HepG2 (cell line): ENCODE results near the gene COL27A1. TPM values are rescaled to one million over a fixed set of nuclear protein-coding genes. Genes with fewer than 3 reads are reported as not detected.

Source experiments
- ADNP ChIP-seq: sonication (generic); formaldehyde crosslinking; IDR thresholded peaks from 2 replicates; pipeline ENCODE4 v1.4.0; 2020; ENCODE audit warnings: missing genetic modification reagents
- BRCA1 ChIP-seq: sonication (generic); formaldehyde crosslinking; IDR thresholded peaks from 2 replicates; pipeline ENCODE4 v1.4.0; 2020; ENCODE audit warnings: missing genetic modification reagents
- CHCHD3 ChIP-seq: sonication (generic); formaldehyde crosslinking; IDR thresholded peaks from 2 replicates; pipeline ENCODE4 v1.8.0; 2022; ENCODE audit warnings: mild to moderate bottlenecking, missing genetic modification reagents, moderate library complexity
- ESRRA ChIP-seq: sonication (generic); formaldehyde crosslinking; IDR thresholded peaks from 2 replicates; pipeline ENCODE4 v1.5.1; 2020; ENCODE audit warnings: mild to moderate bottlenecking, low read depth, missing genetic modification reagents
- KDM4B ChIP-seq: sonication (generic); formaldehyde crosslinking; IDR thresholded peaks from 2 replicates; pipeline ENCODE4 v1.4.0; 2020; ENCODE audit warnings: missing genetic modification reagents
- KLF12 ChIP-seq: sonication (generic); formaldehyde crosslinking; IDR thresholded peaks from 2 replicates; pipeline ENCODE4 v1.4.0; 2020; ENCODE audit warnings: missing genetic modification reagents, borderline replicate concordance
- MATR3 ChIP-seq: sonication (generic); formaldehyde crosslinking; IDR thresholded peaks from 2 replicates; pipeline ENCODE4 v1.4.0; 2020; ENCODE audit warnings: missing genetic modification reagents
- NFIC ChIP-seq: IDR thresholded peaks from 2 replicates; pipeline ENCODE4 v1.6.1; 2012; ENCODE audit warnings: mild to moderate bottlenecking, low read length, inconsistent platforms
- PAWR ChIP-seq: sonication (generic); formaldehyde crosslinking; IDR thresholded peaks from 2 replicates; pipeline ENCODE4 v1.4.0; 2020; ENCODE audit warnings: missing genetic modification reagents, mild to moderate bottlenecking, borderline replicate concordance
- PRMT3 ChIP-seq: sonication (generic); formaldehyde crosslinking; IDR thresholded peaks from 2 replicates; pipeline ENCODE4 v1.8.1; 2022; ENCODE audit warnings: low read depth, mild to moderate bottlenecking, moderate library complexity, missing genetic modification reagents, borderline replicate concordance
- SALL2 ChIP-seq: sonication (generic); formaldehyde crosslinking; IDR thresholded peaks from 2 replicates; pipeline ENCODE4 v1.8.1; 2023; ENCODE audit warnings: mild to moderate bottlenecking, missing genetic modification reagents, inconsistent platforms
- ZBTB7B ChIP-seq: sonication (generic); formaldehyde crosslinking; IDR thresholded peaks from 2 replicates; pipeline ENCODE4 v1.4.0; 2020; ENCODE audit warnings: missing genetic modification reagents
- ZFP36L1 ChIP-seq: sonication (generic); formaldehyde crosslinking; IDR thresholded peaks from 2 replicates; pipeline ENCODE4 v1.8.0; 2022; ENCODE audit warnings: mild to moderate bottlenecking, missing genetic modification reagents, moderate library complexity
- ZKSCAN5 ChIP-seq: sonication (generic); formaldehyde crosslinking; IDR thresholded peaks from 2 replicates; pipeline ENCODE4 v1.5.1; 2020; ENCODE audit warnings: mild to moderate bottlenecking, missing genetic modification reagents
- ZNF138 ChIP-seq: sonication (generic); formaldehyde crosslinking; IDR thresholded peaks from 2 replicates; pipeline ENCODE4 v1.5.0; 2020; ENCODE audit warnings: mild to moderate bottlenecking, low read depth, missing genetic modification reagents
- ZNF615 ChIP-seq: sonication (generic); formaldehyde crosslinking; IDR thresholded peaks from 2 replicates; pipeline ENCODE4 v1.5.0; 2020; ENCODE audit warnings: mild to moderate bottlenecking, missing genetic modification reagents, borderline replicate concordance
- ZSCAN20 ChIP-seq: sonication (generic); formaldehyde crosslinking; IDR thresholded peaks from 2 replicates; pipeline ENCODE4 v1.4.0; 2020; ENCODE audit warnings: missing genetic modification reagents, mild to moderate bottlenecking, borderline replicate concordance
- polyA plus RNA-seq, 8 experiments: library from polyadenylated mRNA; depleted of rRNA in 3 of 8; stranded (reverse) in 7 of 8; unstranded in 1 of 8; fragments of >200 nt; fragmentation: Illumina TruSeq in 4 of 8; extraction: Trizol in 4 of 8; gene quantifications; 2 replicates each; pipeline versions ENCODE4 v1.2.1 to v1.2.3, GENCODE V29; 2011 to 2016; ENCODE audit warnings: low read depth in 4 of 8, missing spikeins in 1 of 8, mixed read lengths in 1 of 8; ENCODE audit not compliant: insufficient read depth in 1 of 8
- total RNA-seq, 5 experiments: library from RNA; depleted of rRNA; stranded (reverse); fragments of >200 nt; fragmentation: Illumina TruSeq; extraction: Trizol; gene quantifications; 2 replicates each; pipeline ENCODE4 v1.2.3, GENCODE V29; 2016; ENCODE audit warnings: low read depth in 1 of 5
- TF ChIP-seq, protein P1 (sequence below): sonication (generic); formaldehyde crosslinking; conservative IDR thresholded peaks from 2 replicates; pipeline ENCODE4 v1.8.1; 2023; ENCODE audit warnings: missing genetic modification reagents
- TF ChIP-seq, protein P2 (sequence below): sonication (generic); formaldehyde crosslinking; IDR thresholded peaks from 2 replicates; pipeline ENCODE4 v1.4.0; 2020; ENCODE audit warnings: missing genetic modification reagents, borderline replicate concordance
- TF ChIP-seq, protein P3 (sequence below): sonication (generic); formaldehyde crosslinking; IDR thresholded peaks from 2 replicates; pipeline ENCODE4 v1.8.1; 2023; ENCODE audit warnings: missing genetic modification reagents, inconsistent platforms, borderline replicate concordance
- TF ChIP-seq, protein P4 (sequence below): sonication (generic); formaldehyde crosslinking; IDR thresholded peaks from 2 replicates; pipeline ENCODE4 v1.4.0; 2020; ENCODE audit warnings: missing genetic modification reagents; ENCODE audit errors: not compliant biosample characterization

The COL27A1 gene
- total and polyA plus RNA-seq, 2 of the 13 experiments (the other 11 are each of a cell fraction or from before 2014, with no cell fraction given): 71.3 to 89.1 TPM

DNA sequence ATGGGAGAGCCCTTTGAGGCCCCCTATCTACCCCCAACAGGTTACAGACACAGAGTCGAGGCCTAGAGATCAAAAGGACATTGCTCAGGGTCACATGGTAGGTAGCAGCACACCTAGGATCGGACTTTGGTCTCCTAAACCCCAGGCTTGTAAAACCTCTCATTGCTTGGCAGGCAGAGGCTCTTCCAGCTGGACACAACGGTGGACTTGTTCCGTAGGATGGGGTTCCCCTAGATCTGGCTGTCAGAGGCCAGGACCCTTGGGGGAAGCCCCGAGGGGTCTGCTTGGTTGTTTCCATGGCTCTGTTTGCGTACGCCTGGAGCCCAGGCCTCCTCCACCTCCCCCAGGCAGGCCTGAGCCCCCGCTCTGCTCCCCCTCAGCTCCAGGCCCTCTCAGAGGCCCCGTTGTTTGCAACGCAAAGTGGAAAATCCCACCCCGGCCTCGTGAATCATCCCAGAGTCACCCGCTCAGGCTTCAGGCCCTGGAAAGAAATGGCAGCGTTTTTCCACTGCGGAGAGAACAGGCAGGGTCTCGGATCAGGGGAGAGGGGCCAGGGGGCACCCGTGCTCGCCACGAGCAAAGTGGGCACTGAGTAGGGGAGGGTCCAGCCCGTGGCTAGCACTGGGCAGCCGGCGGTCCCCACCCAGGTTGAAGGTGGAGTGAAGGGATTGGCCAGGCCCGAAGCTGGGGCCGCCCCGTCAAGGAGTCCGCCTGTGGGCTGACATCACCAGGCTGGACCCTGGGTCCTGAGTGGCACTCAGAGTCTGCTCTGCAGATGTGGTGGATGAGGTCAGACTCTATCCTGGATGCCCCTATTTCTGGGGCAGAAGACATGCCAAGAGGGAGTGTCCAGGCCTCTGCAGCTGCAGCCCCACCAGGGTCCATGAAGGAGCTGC lies 19.8 kb downstream of the COL27A1 start (continued):
- TF ChIP-seq, protein P1, sequence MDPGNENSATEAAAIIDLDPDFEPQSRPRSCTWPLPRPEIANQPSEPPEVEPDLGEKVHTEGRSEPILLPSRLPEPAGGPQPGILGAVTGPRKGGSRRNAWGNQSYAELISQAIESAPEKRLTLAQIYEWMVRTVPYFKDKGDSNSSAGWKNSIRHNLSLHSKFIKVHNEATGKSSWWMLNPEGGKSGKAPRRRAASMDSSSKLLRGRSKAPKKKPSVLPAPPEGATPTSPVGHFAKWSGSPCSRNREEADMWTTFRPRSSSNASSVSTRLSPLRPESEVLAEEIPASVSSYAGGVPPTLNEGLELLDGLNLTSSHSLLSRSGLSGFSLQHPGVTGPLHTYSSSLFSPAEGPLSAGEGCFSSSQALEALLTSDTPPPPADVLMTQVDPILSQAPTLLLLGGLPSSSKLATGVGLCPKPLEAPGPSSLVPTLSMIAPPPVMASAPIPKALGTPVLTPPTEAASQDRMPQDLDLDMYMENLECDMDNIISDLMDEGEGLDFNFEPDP (CRISPR knock-in tag): no peak
- TF ChIP-seq MATR3 (CRISPR knock-in tag): no peak
- TF ChIP-seq ZNF615: no peak
- no peak for TF ChIP-seq PAWR (CRISPR knock-in tag)
- TF ChIP-seq ZFP36L1: 0 out of 2 replicates have a peak, but pooled peaks have one; percentile 16
- TF ChIP-seq, protein P2, sequence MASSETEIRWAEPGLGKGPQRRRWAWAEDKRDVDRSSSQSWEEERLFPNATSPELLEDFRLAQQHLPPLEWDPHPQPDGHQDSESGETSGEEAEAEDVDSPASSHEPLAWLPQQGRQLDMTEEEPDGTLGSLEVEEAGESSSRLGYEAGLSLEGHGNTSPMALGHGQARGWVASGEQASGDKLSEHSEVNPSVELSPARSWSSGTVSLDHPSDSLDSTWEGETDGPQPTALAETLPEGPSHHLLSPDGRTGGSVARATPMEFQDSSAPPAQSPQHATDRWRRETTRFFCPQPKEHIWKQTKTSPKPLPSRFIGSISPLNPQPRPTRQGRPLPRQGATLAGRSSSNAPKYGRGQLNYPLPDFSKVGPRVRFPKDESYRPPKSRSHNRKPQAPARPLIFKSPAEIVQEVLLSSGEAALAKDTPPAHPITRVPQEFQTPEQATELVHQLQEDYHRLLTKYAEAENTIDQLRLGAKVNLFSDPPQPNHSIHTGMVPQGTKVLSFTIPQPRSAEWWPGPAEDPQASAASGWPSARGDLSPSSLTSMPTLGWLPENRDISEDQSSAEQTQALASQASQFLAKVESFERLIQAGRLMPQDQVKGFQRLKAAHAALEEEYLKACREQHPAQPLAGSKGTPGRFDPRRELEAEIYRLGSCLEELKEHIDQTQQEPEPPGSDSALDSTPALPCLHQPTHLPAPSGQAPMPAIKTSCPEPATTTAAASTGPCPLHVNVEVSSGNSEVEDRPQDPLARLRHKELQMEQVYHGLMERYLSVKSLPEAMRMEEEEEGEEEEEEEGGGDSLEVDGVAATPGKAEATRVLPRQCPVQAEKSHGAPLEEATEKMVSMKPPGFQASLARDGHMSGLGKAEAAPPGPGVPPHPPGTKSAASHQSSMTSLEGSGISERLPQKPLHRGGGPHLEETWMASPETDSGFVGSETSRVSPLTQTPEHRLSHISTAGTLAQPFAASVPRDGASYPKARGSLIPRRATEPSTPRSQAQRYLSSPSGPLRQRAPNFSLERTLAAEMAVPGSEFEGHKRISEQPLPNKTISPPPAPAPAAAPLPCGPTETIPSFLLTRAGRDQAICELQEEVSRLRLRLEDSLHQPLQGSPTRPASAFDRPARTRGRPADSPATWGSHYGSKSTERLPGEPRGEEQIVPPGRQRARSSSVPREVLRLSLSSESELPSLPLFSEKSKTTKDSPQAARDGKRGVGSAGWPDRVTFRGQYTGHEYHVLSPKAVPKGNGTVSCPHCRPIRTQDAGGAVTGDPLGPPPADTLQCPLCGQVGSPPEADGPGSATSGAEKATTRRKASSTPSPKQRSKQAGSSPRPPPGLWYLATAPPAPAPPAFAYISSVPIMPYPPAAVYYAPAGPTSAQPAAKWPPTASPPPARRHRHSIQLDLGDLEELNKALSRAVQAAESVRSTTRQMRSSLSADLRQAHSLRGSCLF (CRISPR knock-in tag): no peak
- no peak; the same call in 1 of the 2 replicates for TF ChIP-seq SALL2 (CRISPR knock-in tag)
- TF ChIP-seq, protein P3, sequence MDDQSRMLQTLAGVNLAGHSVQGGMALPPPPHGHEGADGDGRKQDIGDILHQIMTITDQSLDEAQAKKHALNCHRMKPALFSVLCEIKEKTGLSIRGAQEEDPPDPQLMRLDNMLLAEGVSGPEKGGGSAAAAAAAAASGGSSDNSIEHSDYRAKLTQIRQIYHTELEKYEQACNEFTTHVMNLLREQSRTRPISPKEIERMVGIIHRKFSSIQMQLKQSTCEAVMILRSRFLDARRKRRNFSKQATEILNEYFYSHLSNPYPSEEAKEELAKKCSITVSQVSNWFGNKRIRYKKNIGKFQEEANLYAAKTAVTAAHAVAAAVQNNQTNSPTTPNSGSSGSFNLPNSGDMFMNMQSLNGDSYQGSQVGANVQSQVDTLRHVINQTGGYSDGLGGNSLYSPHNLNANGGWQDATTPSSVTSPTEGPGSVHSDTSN (CRISPR knock-in tag): no peak
- TF ChIP-seq PRMT3 (CRISPR knock-in tag): no peak
- TF ChIP-seq ESRRA (CRISPR knock-in tag): peak; percentile 97
- TF ChIP-seq KLF12: no peak; the same call in 1 of the 2 replicates
- TF ChIP-seq ADNP (CRISPR knock-in tag): no peak
- TF ChIP-seq CHCHD3 (CRISPR knock-in tag): no peak
- TF ChIP-seq, protein P4, sequence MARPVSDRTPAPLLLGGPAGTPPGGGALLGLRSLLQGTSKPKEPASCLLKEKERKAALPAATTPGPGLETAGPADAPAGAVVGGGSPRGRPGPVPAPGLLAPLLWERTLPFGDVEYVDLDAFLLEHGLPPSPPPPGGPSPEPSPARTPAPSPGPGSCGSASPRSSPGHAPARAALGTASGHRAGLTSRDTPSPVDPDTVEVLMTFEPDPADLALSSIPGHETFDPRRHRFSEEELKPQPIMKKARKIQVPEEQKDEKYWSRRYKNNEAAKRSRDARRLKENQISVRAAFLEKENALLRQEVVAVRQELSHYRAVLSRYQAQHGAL (CRISPR knock-in tag): no peak
- no peak; the same call in 1 of the 2 replicates for TF ChIP-seq KDM4B (CRISPR knock-in tag)
- peak; percentile 46; the same call in 1 of the 2 replicates for TF ChIP-seq NFIC
- no peak for TF ChIP-seq ZKSCAN5 (CRISPR knock-in tag)
- peak; percentile 93 for TF ChIP-seq ZBTB7B (CRISPR knock-in tag)
- TF ChIP-seq BRCA1 (CRISPR knock-in tag): peak; percentile 20; the same call in 1 of the 2 replicates
- 0 out of 2 replicates have a peak, but pooled peaks have one; percentile 35 for TF ChIP-seq ZSCAN20
- TF ChIP-seq ZNF138 (CRISPR knock-in tag): no peak
